GM23248 (cell line): Measurements from ENCODE around the gene CD300E. TPM values are rescaled to one million over a fixed set of nuclear protein-coding genes. Genes with fewer than 3 reads are reported as not detected.
A peak's percentile ranks its signal among the peaks of the same experiment; 100 is the strongest.

Experiments
- DNase-seq: peaks from one replicate; pipeline ENCODE4 v3.0.0-alpha.2; 2015
- H2AFZ ChIP-seq: fragments of 200-600 bp; sonication (generic); 2 replicates; pipeline ENCODE4 v1.6.1; 2016; ENCODE audit warnings: antibody characterized with exemption
- H3F3A ChIP-seq: fragments of 200-600 bp; sonication (generic); 2 replicates; pipeline ENCODE4 v1.6.1; 2016; ENCODE audit warnings: mild to moderate bottlenecking, antibody characterized with exemption, mixed run types; ENCODE audit not compliant: insufficient read depth
- H3K27ac ChIP-seq: fragments of 200-600 bp; sonication (generic); 2 replicates; pipeline ENCODE4 v1.5.1; 2016; ENCODE audit warnings: mild to moderate bottlenecking
- H3K27me3 ChIP-seq: fragments of 200-600 bp; sonication (generic); replicated peaks from 2 replicates; pipeline ENCODE4 v1.6.1; 2016; ENCODE audit warnings: mild to moderate bottlenecking; ENCODE audit not compliant: insufficient read depth
- H3K36me3 ChIP-seq: fragments of 200-600 bp; sonication (generic); 2 replicates; pipeline ENCODE4 v1.6.1; 2016; ENCODE audit warnings: low read depth, mild to moderate bottlenecking
- H3K4me1 ChIP-seq: fragments of 200-600 bp; sonication (generic); 2 replicates; pipeline ENCODE4 v1.6.1; 2016; ENCODE audit warnings: mild to moderate bottlenecking; ENCODE audit not compliant: insufficient read depth
- H3K4me2 ChIP-seq: fragments of 200-600 bp; sonication (generic); one replicate; pipeline ENCODE4 v1.6.1; 2016; ENCODE audit warnings: mild to moderate bottlenecking; ENCODE audit not compliant: unreplicated experiment
- H3K4me3 ChIP-seq: fragments of 200-600 bp; sonication (generic); 2 replicates; pipeline ENCODE4 v1.5.1; 2016; ENCODE audit warnings: mild to moderate bottlenecking
- H3K79me2 ChIP-seq: fragments of 200-600 bp; sonication (generic); 2 replicates; pipeline ENCODE4 v1.6.1; 2016; ENCODE audit warnings: mild to moderate bottlenecking; ENCODE audit not compliant: insufficient read depth
- H3K9ac ChIP-seq: fragments of 200-600 bp; sonication (generic); 2 replicates; pipeline ENCODE4 v1.6.1; 2016; ENCODE audit warnings: mild to moderate bottlenecking
- H3K9me2 ChIP-seq: fragments of 200-600 bp; sonication (generic); 2 replicates; pipeline ENCODE4 v1.6.1; 2016; ENCODE audit warnings: mixed run types, mild to moderate bottlenecking, moderate library complexity; ENCODE audit not compliant: insufficient read depth
- H3K9me3 ChIP-seq: fragments of 200-600 bp; sonication (generic); one replicate; pipeline ENCODE4 v1.6.1; 2017; ENCODE audit warnings: low read depth
- H4K20me1 ChIP-seq: fragments of 200-600 bp; sonication (generic); 2 replicates; pipeline ENCODE4 v1.6.0; 2016; ENCODE audit not compliant: insufficient read depth
- EZH2 ChIP-seq: fragments of 200-600 bp; sonication (generic); IDR thresholded peaks from 2 replicates; pipeline ENCODE4 v1.6.1; 2018; ENCODE audit warnings: antibody characterized with exemption, mild to moderate bottlenecking; ENCODE audit not compliant: insufficient read depth, poor library complexity, severe bottlenecking
- EZH2phosphoT487 ChIP-seq: fragments of 200-600 bp; sonication (generic); IDR thresholded peaks from 2 replicates; pipeline ENCODE4 v1.6.1; 2018; ENCODE audit warnings: antibody characterized with exemption, moderate library complexity, mild to moderate bottlenecking, low read depth; ENCODE audit not compliant: insufficient read depth
- WGBS, 2 experiments: methylation state at CpG; one replicate each; pipeline ENCODE4 v1.1.6; 2015 to 2017; ENCODE audit warnings: low lambda C conversion rate in 2 of 2, low coverage in 1 of 2; ENCODE audit errors: missing lambda C conversion rate in 2 of 2; 5-methylcytosine and 5-hydroxymethylcytosine counted together
- in situ Hi-C: fragments of 300-500 bp; cut with MboI; formaldehyde crosslinking; loops from 2 replicates; pipeline ENCODE4 v1.15.0; 2020
- polyA plus RNA-seq: library from polyadenylated mRNA; unstranded; fragments of >200 nt; fragmentation: Nextera tagmentation; extraction: Ambion mirVana; gene quantifications from 2 replicates; pipeline ENCODE4 v1.2.1, GENCODE V29; 2016
- total RNA-seq: library from RNA; depleted of rRNA; stranded (reverse); fragments of >200 nt; shearing (Covaris generic); gene quantifications from 2 replicates; pipeline ENCODE4 v1.2.3, GENCODE V29; 2014

The CD300E gene
- total and polyA plus RNA-seq, 2 experiments from 2014 or later, result not detected

DNA sequence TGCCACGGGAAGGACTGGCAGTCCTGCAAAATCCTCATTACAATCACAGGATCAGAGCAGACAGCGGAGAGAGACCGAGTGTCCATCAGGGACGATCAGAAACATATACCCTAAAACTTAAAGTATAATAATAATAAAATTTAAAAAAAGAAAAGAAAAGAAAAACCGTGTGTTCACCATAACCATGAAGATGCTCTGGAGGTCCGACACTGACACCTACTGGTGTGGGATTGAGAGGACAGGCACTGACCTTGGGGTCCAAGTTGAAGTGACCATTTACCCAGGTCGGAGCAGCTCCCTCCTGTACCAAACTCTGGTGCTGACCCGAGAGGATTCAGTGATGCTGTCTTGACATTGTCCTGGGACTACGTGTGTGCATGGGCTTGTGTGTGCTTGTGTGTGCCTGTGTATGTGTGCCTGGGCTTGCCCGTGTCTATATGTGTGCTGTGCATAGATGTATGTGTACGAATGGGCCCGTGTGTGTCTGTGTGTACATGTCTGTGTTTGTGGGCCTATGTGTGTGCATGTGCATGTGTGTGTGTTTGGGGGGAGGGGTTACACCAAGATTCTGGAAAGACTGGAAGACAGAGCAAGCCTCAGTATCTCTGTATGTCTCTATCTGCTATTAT lies 21.5 kb downstream of the CD300E start:
- 31 to 33% methylated on average over 12 of the region's 12 CpGs for WGBS, 2 experiments
- Histone ChIP-seq H3K79me2 (no peaks in the 10 kb centered on the region), H2AFZ (no peak overlapping the region), H3K27ac (no peak overlapping the region), H3K36me3 (no peaks in the 10 kb centered on the region), H3K4me2 (no peak overlapping the region), H3K9me3 (no peaks in the 10 kb centered on the region), H3K4me1 (peaks cover 4% of the 10 kb centered on the region), H3F3A (no peaks in the 10 kb centered on the region), H3K4me3 (no peak overlapping the region), H4K20me1 (no peaks in the 10 kb centered on the region), H3K9me2 (no peaks in the 10 kb centered on the region), H3K27me3 (peaks cover 17% of the 10 kb centered on the region), H3K9ac (no peak overlapping the region)
- in situ Hi-C loops, result no loop called here
- TF ChIP-seq EZH2 (no peak), EZH2phosphoT487 (no peak)
- peak; percentile 64 for DNase-seq

DNA sequence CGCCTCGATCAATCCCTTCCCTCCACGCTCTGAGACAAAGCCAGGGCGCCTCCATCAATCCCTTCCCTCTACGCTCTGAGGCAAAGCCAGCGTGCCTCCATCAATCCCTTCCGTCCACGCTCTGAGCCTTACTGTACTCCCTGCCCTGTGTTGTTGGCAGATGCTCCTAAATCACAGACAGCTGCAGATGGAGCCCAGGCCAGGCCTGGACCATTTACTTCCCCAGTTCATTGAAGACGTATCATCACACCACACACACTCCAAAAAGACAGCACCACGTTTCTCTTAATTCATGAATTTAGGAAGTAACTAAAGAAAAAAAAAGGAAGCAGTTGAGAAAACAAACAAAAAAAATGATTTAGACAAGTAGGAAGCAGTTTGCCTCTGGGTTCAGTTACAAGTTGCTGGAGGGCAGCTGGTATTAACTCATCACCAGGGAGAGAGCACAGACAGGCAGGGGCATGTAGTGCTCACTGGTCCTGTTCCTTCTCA lies 24.0 kb downstream of the CD300E start:
- H3K79me2 ChIP-seq, result no peaks in the 10 kb centered on the region
- H3K4me2 ChIP-seq, result no peak overlapping the region
- H3K27ac ChIP-seq, result no peak overlapping the region
- in situ Hi-C loops, result no loop called here
- no peak for DNase-seq
- H3K4me3 ChIP-seq, result no peak overlapping the region
- no peak overlapping the region for H2AFZ ChIP-seq
- peaks cover 18% of the 10 kb centered on the region for H3K27me3 ChIP-seq
- no peak overlapping the region for H3K9ac ChIP-seq
- H3K9me3 ChIP-seq, result no peaks in the 10 kb centered on the region
- H3K4me1 ChIP-seq, result no peaks in the 10 kb centered on the region
- TF ChIP-seq EZH2, result no peak
- no peak for TF ChIP-seq EZH2phosphoT487
- no peaks in the 10 kb centered on the region for H3K9me2 ChIP-seq
- no peaks in the 10 kb centered on the region for H4K20me1 ChIP-seq
- H3F3A ChIP-seq, result no peaks in the 10 kb centered on the region
- 9 to 19% methylated on average over 10 of the region's 10 CpGs for WGBS, 2 experiments
- no peaks in the 10 kb centered on the region for H3K36me3 ChIP-seq

DNA sequence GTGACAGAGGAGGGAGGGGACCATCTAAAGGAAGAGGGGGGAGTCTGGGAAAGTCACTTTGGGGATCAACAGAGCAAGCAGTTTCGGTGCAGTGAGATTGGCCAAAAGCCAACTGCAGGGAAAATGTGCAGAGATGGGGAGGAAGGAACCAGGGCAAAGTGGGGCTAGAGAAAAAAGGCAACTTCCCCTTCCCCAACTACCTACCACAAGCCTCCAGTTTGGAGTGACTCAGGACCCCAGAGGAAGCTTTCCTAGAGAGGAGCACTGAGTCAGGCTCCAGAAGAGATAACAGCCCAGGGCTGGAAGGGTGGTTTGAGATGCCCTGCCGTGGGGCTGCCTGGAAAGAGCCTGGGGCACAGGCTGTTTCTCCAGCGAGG lies 24.5 kb downstream of the CD300E start:
- Histone ChIP-seq H3K4me1 (no peaks in the 10 kb centered on the region), H3K4me2 (no peak overlapping the region), H2AFZ (no peak overlapping the region), H3K9me2 (no peaks in the 10 kb centered on the region), H3K27me3 (peaks cover 18% of the 10 kb centered on the region), H3F3A (no peaks in the 10 kb centered on the region), H4K20me1 (no peaks in the 10 kb centered on the region), H3K36me3 (no peaks in the 10 kb centered on the region), H3K9me3 (no peaks in the 10 kb centered on the region), H3K9ac (no peak overlapping the region), H3K4me3 (no peak overlapping the region), H3K79me2 (no peaks in the 10 kb centered on the region), H3K27ac (no peak overlapping the region)
- 23 to 28% methylated on average over 3 of the region's 3 CpGs for WGBS, 2 experiments
- peak; percentile 7 for DNase-seq
- in situ Hi-C loops, result no loop called here
- no peak for TF ChIP-seq EZH2
- TF ChIP-seq EZH2phosphoT487, result no peak

DNA sequence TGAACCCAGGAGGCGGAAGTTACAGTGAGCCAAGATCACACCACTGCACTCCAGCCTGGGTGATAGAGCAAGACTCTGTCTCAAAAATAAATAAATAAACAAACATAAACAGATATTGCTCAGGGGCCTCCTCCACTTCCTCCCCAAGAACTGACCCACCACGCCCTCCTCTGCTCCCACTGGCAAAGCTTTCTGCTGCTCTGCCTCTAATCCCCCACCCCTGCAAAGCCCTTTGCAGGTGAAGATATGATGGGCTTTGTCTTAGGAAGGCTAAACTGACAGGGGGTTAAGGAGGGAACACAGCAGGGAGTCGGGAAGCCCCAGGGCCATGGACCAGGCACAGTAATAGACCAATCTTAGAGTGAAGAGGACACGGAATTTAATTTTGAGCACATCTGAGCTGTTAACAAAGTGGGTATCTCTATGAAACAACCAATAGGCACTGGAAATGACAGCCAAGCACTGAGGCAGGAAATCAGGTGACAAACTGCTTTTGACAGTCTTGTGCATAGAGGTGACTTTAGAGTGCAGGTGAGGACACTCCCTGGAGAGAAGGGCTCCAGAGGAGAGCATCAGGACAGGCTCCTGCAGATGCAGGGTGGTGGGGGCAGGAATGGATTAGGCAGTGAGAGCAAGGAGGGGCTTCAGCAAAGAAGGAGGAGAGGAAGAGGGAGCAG lies 25.1 kb downstream of the CD300E start:
- Histone ChIP-seq H3K27ac (no peak overlapping the region), H4K20me1 (no peaks in the 10 kb centered on the region), H3K4me2 (no peak overlapping the region), H3K4me3 (no peak overlapping the region), H3F3A (no peaks in the 10 kb centered on the region), H3K27me3 (peaks cover 23% of the 10 kb centered on the region), H3K36me3 (no peaks in the 10 kb centered on the region), H3K79me2 (no peaks in the 10 kb centered on the region), H3K9me3 (no peaks in the 10 kb centered on the region), H3K4me1 (no peaks in the 10 kb centered on the region), H2AFZ (no peak overlapping the region), H3K9ac (no peak overlapping the region), H3K9me2 (no peaks in the 10 kb centered on the region)
- WGBS, 2 experiments, result 55 to 57% methylated on average over 4 of the region's 4 CpGs
- in situ Hi-C loops, result no loop called here
- TF ChIP-seq EZH2, result no peak
- TF ChIP-seq EZH2phosphoT487, result no peak
- DNase-seq, result no peak
